Measurements from ENCODE around the gene WNK1. TPM values are rescaled to one million over a fixed set of nuclear protein-coding genes. Genes with fewer than 3 reads are reported as not detected.
A peak's percentile ranks its signal among the peaks of the same experiment; 100 is the strongest.
"Not testable (repeated sequence)": the region's sequence is repeated elsewhere in the genome, so short reads cannot be mapped to it uniquely, and the experiment has no call there.

WNK1 gene
- polyA plus RNA-seq, 5 donors = 74.1 to 111 (median 93.5) TPM

GRCh38 chr12:907413-908185, 155.2 kb downstream of the WNK1 start:
- no peak for DNase-seq

GRCh38 chr12:909861-910260, 157.5 kb downstream of the WNK1 start:
- no peak for DNase-seq

GRCh38 chr12:910416-910815, 158.0 kb downstream of the WNK1 start:
- no peak for DNase-seq

- DNase-seq = peak in 1 of 2 donors; percentile 3
Measured at GRCh38 chr12:911191-911826, 158.9 kb downstream of the WNK1 start.

- no peak for DNase-seq
Measured at GRCh38 chr12:912466-913235, 160.3 kb downstream of the WNK1 start.

GRCh38 chr12:913919-914698, 161.7 kb downstream of the WNK1 start:
- DNase-seq = no peak

- DNase-seq = no peak
Measured at GRCh38 chr12:915090-915489, 162.7 kb downstream of the WNK1 start.

- DNase-seq = no peak
Measured at GRCh38 chr12:916240-916639, 163.9 kb downstream of the WNK1 start.

- DNase-seq = no peak
Measured at GRCh38 chr12:916712-917445, 164.5 kb downstream of the WNK1 start.

GRCh38 chr12:920676-921075, 168.3 kb downstream of the WNK1 start:
- no peak for DNase-seq

GRCh38 chr12:922285-922684, 169.9 kb downstream of the WNK1 start:
- no peak for DNase-seq

GRCh38 chr12:926641-927040, 174.3 kb downstream of the WNK1 start:
- no peak for DNase-seq

- no peak for DNase-seq
Measured at GRCh38 chr12:931060-931459, 178.7 kb downstream of the WNK1 start.

GRCh38 chr12:931591-931990, 179.2 kb downstream of the WNK1 start:
- DNase-seq = no peak

- DNase-seq = not testable (repeated sequence)
Measured at GRCh38 chr12:935891-936290, 183.5 kb downstream of the WNK1 start.

GRCh38 chr12:936377-937345, 184.3 kb downstream of the WNK1 start:
- DNase-seq = no peak

GRCh38 chr12:938810-939209, 186.4 kb downstream of the WNK1 start:
- DNase-seq = no peak

GRCh38 chr12:943051-943450, 190.7 kb downstream of the WNK1 start:
- DNase-seq = no peak

- no peak for DNase-seq
Measured at GRCh38 chr12:944211-944610, 191.8 kb downstream of the WNK1 start.

GRCh38 chr12:946212-946611, 193.8 kb downstream of the WNK1 start:
- no peak for DNase-seq

All from right lung (tissue), 5 donors.